ENCODE measurements around the gene CTNNAL1.
A peak's percentile ranks its signal among the peaks of the same experiment; 100 is the strongest.
"Not testable (repeated sequence)": the region's sequence is repeated elsewhere in the genome, so short reads cannot be mapped to it uniquely, and the experiment has no call there.

CTNNAL1 gene

GRCh38 chr9:108980893-108981292 lies 32.4 kb downstream of the CTNNAL1 start:
- peak; percentile 21 for DNase-seq

- no peak for DNase-seq
These were observed 35.1 kb downstream of the CTNNAL1 start for GRCh38 chr9:108978205-108978604.

GRCh38 chr9:108973895-108974294 lies 39.4 kb downstream of the CTNNAL1 start:
- no peak for DNase-seq

GRCh38 chr9:108972626-108973209 lies 40.6 kb downstream of the CTNNAL1 start:
- no peak for DNase-seq

GRCh38 chr9:108972186-108972585 lies 41.1 kb downstream of the CTNNAL1 start:
- no peak for DNase-seq

- DNase-seq = not testable (repeated sequence)
These were observed 41.9 kb downstream of the CTNNAL1 start for GRCh38 chr9:108971392-108971791.

GRCh38 chr9:108967916-108968315 lies 45.4 kb downstream of the CTNNAL1 start:
- DNase-seq = no peak

GRCh38 chr9:108963459-108964143 lies 49.7 kb downstream of the CTNNAL1 start:
- DNase-seq = no peak

- no peak for DNase-seq
These were observed 52.1 kb downstream of the CTNNAL1 start for GRCh38 chr9:108961151-108961550.

GRCh38 chr9:108960331-108960730 lies 53.0 kb downstream of the CTNNAL1 start:
- DNase-seq = no peak

- no peak for DNase-seq
These were observed 56.7 kb downstream of the CTNNAL1 start for GRCh38 chr9:108956631-108957026.

- no peak for DNase-seq
These were observed 57.2 kb downstream of the CTNNAL1 start for GRCh38 chr9:108956022-108956630.

GRCh38 chr9:108953983-108954574 lies 59.2 kb downstream of the CTNNAL1 start:
- peak; percentile 24 for DNase-seq

GRCh38 chr9:108951578-108951977 lies 61.7 kb downstream of the CTNNAL1 start:
- DNase-seq = no peak

- DNase-seq = no peak
These were observed 63.1 kb downstream of the CTNNAL1 start for GRCh38 chr9:108950168-108950567.

GRCh38 chr9:108939975-108940374 lies 73.3 kb downstream of the CTNNAL1 start:
- DNase-seq = no peak

- no peak for DNase-seq
These were observed 75.6 kb downstream of the CTNNAL1 start for GRCh38 chr9:108937561-108938305.

- DNase-seq = peak; percentile 76
These were observed 78.9 kb downstream of the CTNNAL1 start, which contains the start of gene ABITRAM for GRCh38 chr9:108934323-108934893. Gene ABITRAM, plus strand, starts transcription at chr9:108934400. Its CDS starts 87 bp downstream, at chr9:108934487.

GRCh38 chr9:108933718-108934322 lies 79.5 kb downstream of the CTNNAL1 start, which contains the start of gene ELP1:
Gene ELP1, minus strand, starts transcription at chr9:108934124. Its CDS starts 2,978 bp downstream, at chr9:108931146.
- DNase-seq = peak; percentile 94

GRCh38 chr9:108933231-108933717 lies 80.0 kb downstream of the CTNNAL1 start:
- DNase-seq = no peak

- DNase-seq = no peak
These were observed 84.9 kb downstream of the CTNNAL1 start for GRCh38 chr9:108928386-108928785.

GRCh38 chr9:108924466-108924865 lies 88.8 kb downstream of the CTNNAL1 start:
- no peak for DNase-seq

All from NCI-H2171 (cell line).